Colonic mucosa (tissue), 4 donors: ENCODE data around the gene FCHSD1. TPM values are rescaled to one million over a fixed set of nuclear protein-coding genes. Genes with fewer than 3 reads are reported as not detected.

Source experiments
- DNase-seq: peaks from one replicate; pipeline ENCODE4 v3.0.0-alpha.2; 2020
- H3K27ac ChIP-seq: fragments of 200-600 bp; one replicate; pipeline ENCODE4 v1.8.0; 2021
- H3K27me3 ChIP-seq: fragments of 200-600 bp; one replicate; pipeline ENCODE4 v1.8.0; 2021
- H3K36me3 ChIP-seq: fragments of 200-600 bp; one replicate; pipeline ENCODE4 v1.8.0; 2021
- H3K4me1 ChIP-seq: fragments of 200-600 bp; one replicate; pipeline ENCODE4 v1.8.0; 2021; ENCODE audit warnings: mild to moderate bottlenecking
- H3K4me3 ChIP-seq: fragments of 200-600 bp; one replicate; pipeline ENCODE4 v1.8.0; 2021
- H3K9ac ChIP-seq, 2 donors: one replicate each; pipeline ENCODE4 v1.7.0; 2013; ENCODE audit warnings: control low read depth in 2 of 2, low read depth in 2 of 2, low read length in 2 of 2
- H3K9me3 ChIP-seq: fragments of 200-600 bp; one replicate; pipeline ENCODE4 v1.8.0; 2021
- CTCF ChIP-seq: fragments of 200-600 bp; IDR thresholded peaks from one replicate; pipeline ENCODE4 v1.8.0; 2022; ENCODE audit warnings: antibody characterized with exemption, mild to moderate bottlenecking
- intact Hi-C: fragments of 100-400 bp; cut with DNase I; formaldehyde crosslinking; loops from one replicate; pipeline ENCODE4 v1.14.1; 2022
- total RNA-seq, 2 donors: library from RNA; stranded (reverse); fragmentation: NEBNext Ultra II Directional in 1 of 2; extraction: Animal tissue kit (Norgen Biotek cat#: 25700) in 1 of 2; gene quantifications; one replicate each; pipeline ENCODE4 v1.2.1, GENCODE V29; 2021
- donor health status: healthy.
- donor health status: DM: no; HTN: no; CAD: no.
- donor health status: DM: no; HTN: no; CAD: no.

FCHSD1 gene
- total RNA-seq, 2 donors from 2014 or later = 14.1 to 15.4 TPM

- H3K9me3 ChIP-seq = no peaks in the 10 kb centered on the region
- no peaks in the 10 kb centered on the region for H3K27me3 ChIP-seq
- H3K4me1 ChIP-seq = peaks cover 13% of the 10 kb centered on the region
- H3K36me3 ChIP-seq = no peaks in the 10 kb centered on the region
- H3K27ac ChIP-seq = no peak overlapping the region
- intact Hi-C loops = no loop called here
- H3K9ac ChIP-seq = no peak overlapping the region
- no peak overlapping the region for H3K4me3 ChIP-seq
- no peak for TF ChIP-seq CTCF
- DNase-seq = no peak
Measured at GRCh38 chr5:141633871-141634561, 17.2 kb downstream of the FCHSD1 start.

DNA sequence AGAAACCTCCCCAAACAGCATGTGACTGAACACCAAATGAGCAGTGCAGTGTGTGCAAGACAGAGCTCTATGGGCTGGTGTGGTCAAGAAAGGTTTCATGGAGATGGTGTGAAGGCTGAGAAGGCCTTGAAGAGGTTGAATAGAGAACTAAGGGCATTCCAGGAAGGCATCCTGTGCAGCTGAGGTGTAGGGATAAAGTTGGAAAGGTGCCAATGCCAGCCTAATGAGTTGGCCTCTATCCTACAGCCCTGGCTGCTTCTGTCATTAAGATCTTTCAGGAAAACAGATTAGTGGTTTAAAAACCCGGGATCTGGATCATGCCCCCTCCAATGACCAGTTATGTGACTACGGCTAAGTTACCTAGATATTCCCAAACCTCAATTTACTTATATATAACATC lies 18.6 kb downstream of the FCHSD1 start:
- Histone ChIP-seq H3K4me3 (no peak overlapping the region), H3K27me3 (no peaks in the 10 kb centered on the region), H3K4me1 (peaks cover 10% of the 10 kb centered on the region), H3K9me3 (no peaks in the 10 kb centered on the region), H3K36me3 (no peaks in the 10 kb centered on the region), H3K27ac (no peak overlapping the region), H3K9ac (no peak overlapping the region)
- intact Hi-C loops = no loop called here
- no peak for DNase-seq
- TF ChIP-seq CTCF = no peak

- DNase-seq = no peak
- Histone ChIP-seq H3K36me3 (no peaks in the 10 kb centered on the region), H3K27ac (no peak overlapping the region), H3K9me3 (no peaks in the 10 kb centered on the region), H3K9ac (no peak overlapping the region), H3K4me1 (peaks cover 4% of the 10 kb centered on the region), H3K4me3 (no peak overlapping the region), H3K27me3 (no peaks in the 10 kb centered on the region)
- no peak for TF ChIP-seq CTCF
- intact Hi-C loops = no loop called here
Measured at GRCh38 chr5:141630570-141631140, 20.6 kb downstream of the FCHSD1 start.

- no peak for DNase-seq
- no peaks in the 10 kb centered on the region for H3K9me3 ChIP-seq
- intact Hi-C loops = no loop called here
- no peak overlapping the region for H3K27ac ChIP-seq
- no peak overlapping the region for H3K4me3 ChIP-seq
- H3K27me3 ChIP-seq = no peaks in the 10 kb centered on the region
- H3K9ac ChIP-seq = no peak overlapping the region
- no peaks in the 10 kb centered on the region for H3K36me3 ChIP-seq
- H3K4me1 ChIP-seq = no peaks in the 10 kb centered on the region
- no peak for TF ChIP-seq CTCF
Measured at GRCh38 chr5:141628175-141628788, 22.9 kb downstream of the FCHSD1 start.

- no peak for TF ChIP-seq CTCF
- H3K9me3 ChIP-seq = no peaks in the 10 kb centered on the region
- no peak overlapping the region for H3K4me3 ChIP-seq
- intact Hi-C loops = no loop called here
- H3K27ac ChIP-seq = no peak overlapping the region
- peaks cover 9% of the 10 kb centered on the region for H3K36me3 ChIP-seq
- H3K4me1 ChIP-seq = no peaks in the 10 kb centered on the region
- no peak for DNase-seq
- H3K9ac ChIP-seq = no peak overlapping the region
- H3K27me3 ChIP-seq = no peaks in the 10 kb centered on the region
Measured at GRCh38 chr5:141623611-141624010, 27.6 kb downstream of the FCHSD1 start.
